GM18511 (cell line): Measurements from ENCODE around the gene MEIS1.
"Not testable (repeated sequence)": the region's sequence is repeated elsewhere in the genome, so short reads cannot be mapped to it uniquely, and the experiment has no call there.

ENCODE experiments used
- ATAC-seq: cut with Tn5 transposase; IDR thresholded peaks from one replicate; pipeline ENCODE4 v1.9.1; 2021; ENCODE audit warnings: mild to moderate bottlenecking, moderate library complexity; ENCODE audit not compliant: unreplicated experiment

MEIS1 gene

GRCh38 chr2:66434679-66435548 lies at the start of gene MEIS1:
Gene MEIS1, plus strand, starts transcription at chr2:66435125. Its CDS starts 732 bp downstream, at chr2:66435857.
- ATAC-seq = peak; percentile 82

- ATAC-seq = no peak
Measured at GRCh38 chr2:66387016-66387753, 47.7 kb upstream of the MEIS1 start.

- no peak for ATAC-seq
Measured at GRCh38 chr2:66389651-66390131, 45.2 kb upstream of the MEIS1 start.

GRCh38 chr2:66390152-66390551 lies 44.8 kb upstream of the MEIS1 start:
- ATAC-seq = no peak

GRCh38 chr2:66390811-66391210 lies 44.1 kb upstream of the MEIS1 start:
- no peak for ATAC-seq

GRCh38 chr2:66391240-66391639 lies 43.7 kb upstream of the MEIS1 start:
- not testable (repeated sequence) for ATAC-seq

GRCh38 chr2:66405473-66405872 lies 29.5 kb upstream of the MEIS1 start:
- no peak for ATAC-seq

- no peak for ATAC-seq
Measured at GRCh38 chr2:66408905-66409304, 26.0 kb upstream of the MEIS1 start.

GRCh38 chr2:66412874-66413273 lies 22.1 kb upstream of the MEIS1 start:
- ATAC-seq = no peak

GRCh38 chr2:66414896-66415295 lies 20.0 kb upstream of the MEIS1 start:
- ATAC-seq = no peak

GRCh38 chr2:66418381-66418780 lies 16.5 kb upstream of the MEIS1 start:
- no peak for ATAC-seq

GRCh38 chr2:66421612-66422011 lies 13.3 kb upstream of the MEIS1 start:
- ATAC-seq = no peak

GRCh38 chr2:66423391-66424124 lies 11.4 kb upstream of the MEIS1 start:
- no peak for ATAC-seq

- no peak for ATAC-seq
Measured at GRCh38 chr2:66426244-66427111, 8.4 kb upstream of the MEIS1 start.

- no peak for ATAC-seq
Measured at GRCh38 chr2:66427300-66427699, 7.6 kb upstream of the MEIS1 start.

GRCh38 chr2:66428986-66429612 lies 5.8 kb upstream of the MEIS1 start:
- ATAC-seq = no peak

- ATAC-seq = no peak
Measured at GRCh38 chr2:66429693-66430504, 5.0 kb upstream of the MEIS1 start.

GRCh38 chr2:66430505-66431273 lies 4.2 kb upstream of the MEIS1 start:
- ATAC-seq = no peak
